ENCODE data around the gene FFAR1. TPM values are rescaled to one million over a fixed set of nuclear protein-coding genes. Genes with fewer than 3 reads are reported as not detected.

FFAR1 gene
- total and polyA plus RNA-seq, 2 donors (not counting 1 experiment from before 2014, with no cell fraction given) = not detected

DNA sequence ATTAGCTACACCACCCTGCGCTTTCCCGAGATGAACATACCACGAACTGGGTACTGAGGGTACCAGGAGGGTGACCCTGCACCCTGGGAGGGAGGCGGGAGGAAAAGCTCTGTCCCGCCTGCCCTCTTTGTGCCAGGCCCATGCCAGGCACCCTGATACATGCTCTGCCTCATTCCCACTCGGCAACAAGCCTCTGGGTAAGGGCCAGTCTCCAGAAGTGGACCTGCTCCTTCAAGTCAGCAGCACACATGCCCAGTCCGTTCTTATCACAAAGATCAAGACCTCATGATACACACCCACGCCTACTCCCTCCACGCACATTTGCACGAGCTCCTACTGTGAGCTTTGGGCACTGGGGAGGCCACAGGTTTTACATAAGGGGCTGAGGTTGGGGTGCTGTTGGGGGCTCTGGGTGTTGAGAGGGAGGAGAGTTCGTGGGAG is 2.0 kb upstream of the FFAR1 start:
- Histone ChIP-seq H3K4me1 (ENCODE audit: control insufficient read depth, extremely low read depth, insufficient read depth, low read length) (no peaks in the 10 kb centered on the region), H3K9ac (ENCODE audit: insufficient read depth, low read length) (no peak overlapping the region), H3K27me3 (ENCODE audit: control insufficient read depth, insufficient read depth, low read length) (no peaks in the 10 kb centered on the region), H3K27ac (ENCODE audit: insufficient read depth, low read length) (no peak overlapping the region), H2AFZ (ENCODE audit: low read length) (no peak overlapping the region), H3K9me3 (ENCODE audit: control insufficient read depth, insufficient read depth, low read depth, low read length) (no peaks in the 10 kb centered on the region), H3K4me3 (replicated peaks in 1 of 4; ENCODE audit: control extremely low read depth in 1 of 4, insufficient read depth in 1 of 4, low read depth in 3 of 4, low read length in 4 of 4) (no peak overlapping the region), H4K20me1 (ENCODE audit: control insufficient read depth, extremely low read depth, insufficient read depth, low read length) (no peaks in the 10 kb centered on the region), H3K4me2 (ENCODE audit: extremely low read depth, insufficient read depth, low read length) (no peak overlapping the region), H3K36me3 (ENCODE audit: control insufficient read depth, insufficient read depth, low read length) (no peaks in the 10 kb centered on the region), H3K79me2 (ENCODE audit: control insufficient read depth, insufficient read depth, low read length) (no peaks in the 10 kb centered on the region)
- no peak for DNase-seq (ENCODE audit: low read depth in 2 of 2)
- TF ChIP-seq, protein P1, sequence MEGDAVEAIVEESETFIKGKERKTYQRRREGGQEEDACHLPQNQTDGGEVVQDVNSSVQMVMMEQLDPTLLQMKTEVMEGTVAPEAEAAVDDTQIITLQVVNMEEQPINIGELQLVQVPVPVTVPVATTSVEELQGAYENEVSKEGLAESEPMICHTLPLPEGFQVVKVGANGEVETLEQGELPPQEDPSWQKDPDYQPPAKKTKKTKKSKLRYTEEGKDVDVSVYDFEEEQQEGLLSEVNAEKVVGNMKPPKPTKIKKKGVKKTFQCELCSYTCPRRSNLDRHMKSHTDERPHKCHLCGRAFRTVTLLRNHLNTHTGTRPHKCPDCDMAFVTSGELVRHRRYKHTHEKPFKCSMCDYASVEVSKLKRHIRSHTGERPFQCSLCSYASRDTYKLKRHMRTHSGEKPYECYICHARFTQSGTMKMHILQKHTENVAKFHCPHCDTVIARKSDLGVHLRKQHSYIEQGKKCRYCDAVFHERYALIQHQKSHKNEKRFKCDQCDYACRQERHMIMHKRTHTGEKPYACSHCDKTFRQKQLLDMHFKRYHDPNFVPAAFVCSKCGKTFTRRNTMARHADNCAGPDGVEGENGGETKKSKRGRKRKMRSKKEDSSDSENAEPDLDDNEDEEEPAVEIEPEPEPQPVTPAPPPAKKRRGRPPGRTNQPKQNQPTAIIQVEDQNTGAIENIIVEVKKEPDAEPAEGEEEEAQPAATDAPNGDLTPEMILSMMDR (conservative IDR thresholded peaks at IDR 0.05 in 1 of 2, IDR thresholded peaks at IDR 0.05 in 1 of 2; ENCODE audit: low read depth in 1 of 2, low read length in 2 of 2) = no peak
- TF ChIP-seq EZH2 (IDR thresholded peaks at IDR 0.05; ENCODE audit: low read length, missing control alignments) = no peak

DNA sequence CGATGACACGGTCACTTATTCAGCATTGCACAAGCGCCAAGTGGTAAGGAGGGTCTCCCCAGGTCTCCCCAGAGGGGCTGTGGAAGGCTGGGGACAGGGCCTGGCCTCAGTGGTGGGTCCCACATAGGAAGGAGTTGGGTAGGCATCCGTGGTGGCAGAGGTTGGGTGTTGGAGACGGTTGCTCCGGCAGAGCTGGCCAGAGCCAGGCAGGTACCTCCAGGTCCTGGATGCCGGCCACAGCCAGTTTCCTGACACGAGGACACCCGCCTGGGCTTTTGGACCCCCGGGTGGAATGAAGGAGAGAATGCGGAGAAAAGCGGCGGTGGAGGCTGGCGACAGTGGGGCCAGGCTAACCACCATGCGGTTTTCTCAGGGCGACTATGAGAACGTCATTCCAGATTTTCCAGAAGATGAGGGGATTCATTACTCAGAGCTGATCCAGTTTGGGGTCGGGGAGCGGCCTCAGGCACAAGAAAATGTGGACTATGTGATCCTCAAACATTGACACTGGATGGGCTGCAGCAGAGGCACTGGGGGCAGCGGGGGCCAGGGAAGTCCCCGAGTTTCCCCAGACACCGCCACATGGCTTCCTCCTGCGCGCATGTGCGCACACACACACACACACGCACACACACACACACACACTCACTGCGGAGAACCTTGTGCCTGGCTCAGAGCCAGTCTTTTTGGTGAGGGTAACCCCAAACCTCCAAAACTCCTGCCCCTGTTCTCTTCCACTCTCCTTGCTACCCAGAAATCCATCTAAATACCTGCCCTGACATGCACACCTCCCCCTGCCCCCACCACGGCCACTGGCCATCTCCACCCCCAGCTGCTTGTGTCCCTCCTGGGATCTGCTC is 1.3 kb upstream of the FFAR1 start:
- Histone ChIP-seq H3K4me2 (ENCODE audit: extremely low read depth, insufficient read depth, low read length) (no peak overlapping the region), H4K20me1 (ENCODE audit: control insufficient read depth, extremely low read depth, insufficient read depth, low read length) (no peaks in the 10 kb centered on the region), H3K79me2 (ENCODE audit: control insufficient read depth, insufficient read depth, low read length) (no peaks in the 10 kb centered on the region), H3K36me3 (ENCODE audit: control insufficient read depth, insufficient read depth, low read length) (no peaks in the 10 kb centered on the region), H3K4me1 (ENCODE audit: control insufficient read depth, extremely low read depth, insufficient read depth, low read length) (no peaks in the 10 kb centered on the region), H2AFZ (ENCODE audit: low read length) (no peak overlapping the region), H3K27me3 (ENCODE audit: control insufficient read depth, insufficient read depth, low read length) (no peaks in the 10 kb centered on the region), H3K9ac (ENCODE audit: insufficient read depth, low read length) (no peak overlapping the region), H3K27ac (ENCODE audit: insufficient read depth, low read length) (no peak overlapping the region), H3K4me3 (replicated peaks in 1 of 4; ENCODE audit: control extremely low read depth in 1 of 4, insufficient read depth in 1 of 4, low read depth in 3 of 4, low read length in 4 of 4) (no peak overlapping the region), H3K9me3 (ENCODE audit: control insufficient read depth, insufficient read depth, low read depth, low read length) (no peaks in the 10 kb centered on the region)
- TF ChIP-seq EZH2 (IDR thresholded peaks at IDR 0.05; ENCODE audit: low read length, missing control alignments) = no peak
- TF ChIP-seq, protein P1 (conservative IDR thresholded peaks at IDR 0.05 in 1 of 2, IDR thresholded peaks at IDR 0.05 in 1 of 2; ENCODE audit: low read depth in 1 of 2, low read length in 2 of 2) = no peak
- no peak for DNase-seq (ENCODE audit: low read depth in 2 of 2)

DNA sequence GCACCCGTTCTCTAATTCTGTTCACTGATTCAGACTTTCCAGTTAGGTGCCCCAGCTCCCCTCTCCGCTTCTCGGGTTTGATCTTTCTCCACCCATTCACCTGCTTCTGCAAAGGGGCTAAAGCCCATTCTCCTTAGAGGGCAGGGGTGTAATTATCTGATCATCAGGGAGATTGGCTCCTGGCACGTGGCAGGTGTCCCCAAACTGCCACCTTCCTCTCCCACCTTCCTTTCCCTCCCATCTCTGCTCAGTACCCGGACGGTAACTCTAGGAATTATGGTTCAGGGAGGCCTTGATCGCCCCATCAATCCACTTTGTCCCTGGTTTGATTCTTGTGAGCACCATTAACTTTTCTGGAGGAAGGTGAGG is 212 bp downstream of the FFAR1 start:
- no peak for DNase-seq (ENCODE audit: low read depth in 2 of 2)
- Histone ChIP-seq H3K4me1 (ENCODE audit: control insufficient read depth, extremely low read depth, insufficient read depth, low read length) (no peaks in the 10 kb centered on the region), H3K9me3 (ENCODE audit: control insufficient read depth, insufficient read depth, low read depth, low read length) (no peaks in the 10 kb centered on the region), H3K27ac (ENCODE audit: insufficient read depth, low read length) (no peak overlapping the region), H3K4me3 (replicated peaks in 1 of 4; ENCODE audit: control extremely low read depth in 1 of 4, insufficient read depth in 1 of 4, low read depth in 3 of 4, low read length in 4 of 4) (no peak overlapping the region), H3K36me3 (ENCODE audit: control insufficient read depth, insufficient read depth, low read length) (no peaks in the 10 kb centered on the region), H3K4me2 (ENCODE audit: extremely low read depth, insufficient read depth, low read length) (no peak overlapping the region), H3K9ac (ENCODE audit: insufficient read depth, low read length) (no peak overlapping the region), H2AFZ (ENCODE audit: low read length) (no peak overlapping the region), H3K27me3 (ENCODE audit: control insufficient read depth, insufficient read depth, low read length) (no peaks in the 10 kb centered on the region), H4K20me1 (ENCODE audit: control insufficient read depth, extremely low read depth, insufficient read depth, low read length) (no peaks in the 10 kb centered on the region), H3K79me2 (ENCODE audit: control insufficient read depth, insufficient read depth, low read length) (no peaks in the 10 kb centered on the region)
- TF ChIP-seq EZH2 (IDR thresholded peaks at IDR 0.05; ENCODE audit: low read length, missing control alignments) = no peak
- TF ChIP-seq, protein P1 (conservative IDR thresholded peaks at IDR 0.05 in 1 of 2, IDR thresholded peaks at IDR 0.05 in 1 of 2; ENCODE audit: low read depth in 1 of 2, low read length in 2 of 2) = no peak

Data from fibroblast of lung (primary cell).